Effector memory CD8-positive, alpha-beta T cell (primary cell): ENCODE data around the gene PTPN7.
"Not testable (repeated sequence)": the region's sequence is repeated elsewhere in the genome, so short reads cannot be mapped to it uniquely, and the experiment has no call there.

Experiments used
- ATAC-seq: fragments of 150-1000 bp; cut with Tn5 transposase; replicated peaks from 2 replicates; pipeline ENCODE4 v1.10.0; 2021; ENCODE audit warnings: mild to moderate bottlenecking, moderate library complexity
- DNase-seq, 3 experiments: peaks; one replicate each; pipeline ENCODE4 v3.0.0; 2021
- H3K27ac Mint-ChIP-seq, 2 donors: one replicate each; pipeline ENCODE4 v1.8.0; 2022; ENCODE audit warnings: mild to moderate bottlenecking in 2 of 2, mixed read lengths in 2 of 2, moderate library complexity in 2 of 2
- H3K27me3 Mint-ChIP-seq, 2 donors: one replicate each; pipeline ENCODE4 v1.8.0; 2022; ENCODE audit warnings: mixed read lengths in 2 of 2
- H3K36me3 Mint-ChIP-seq: one replicate; pipeline ENCODE4 v1.8.0; 2022; ENCODE audit warnings: mild to moderate bottlenecking, moderate library complexity, mixed read lengths; ENCODE audit not compliant: insufficient read depth
- H3K4me1 Mint-ChIP-seq, 2 donors: one replicate each; pipeline ENCODE4 v1.8.0; 2022; ENCODE audit warnings: low read depth in 2 of 2, mixed read lengths in 2 of 2
- H3K4me3 Mint-ChIP-seq, 2 donors: one replicate each; pipeline ENCODE4 v1.8.0; 2022; ENCODE audit warnings: mild to moderate bottlenecking in 2 of 2, mixed read lengths in 2 of 2, moderate library complexity in 2 of 2
- H3K9me3 Mint-ChIP-seq, 2 donors: one replicate each; pipeline ENCODE4 v1.8.0; 2022; ENCODE audit warnings: mixed read lengths in 2 of 2

The PTPN7 gene

GRCh38 chr1:202184750-202185460 is 24.5 kb upstream of the PTPN7 start:
- peaks cover 12 to 13% of the 10 kb centered on the region in 2 donors for H3K4me1 Mint-ChIP-seq
- peak; percentile 62 for ATAC-seq

GRCh38 chr1:202182040-202182877 is 21.9 kb upstream of the PTPN7 start:
- DNase-seq (no peak), ATAC-seq (no peak)
- Mint-ChIP-seq H3K36me3 (no peaks in the 10 kb centered on the region), H3K27me3 (peaks cover 0 to 24% of the 10 kb centered on the region in 2 donors), H3K4me1 (peaks cover 10 to 12% of the 10 kb centered on the region in 2 donors), H3K4me3 (no peak overlapping the region), H3K9me3 (no peaks in the 10 kb centered on the region), H3K27ac (peak overlapping the region; percentile 9 to 21)

More at GRCh38 chr1:202184750-202185460, 24.5 kb upstream of the PTPN7 start:
- DNase-seq: peak; percentile 58 to 66 (median 60)
- no peak overlapping the region for H3K27ac Mint-ChIP-seq
- peaks cover 0 to 33% of the 10 kb centered on the region in 2 donors for H3K27me3 Mint-ChIP-seq
- peaks cover 4% of the 10 kb centered on the region for H3K36me3 Mint-ChIP-seq
- H3K9me3 Mint-ChIP-seq: no peaks in the 10 kb centered on the region
- H3K4me3 Mint-ChIP-seq: peak overlapping the region in 1 of 2 donors; percentile 34

GRCh38 chr1:202181586-202181985 is 21.2 kb upstream of the PTPN7 start:
- Mint-ChIP-seq H3K27ac (peak overlapping the region; percentile 9 to 21), H3K27me3 (peaks cover 0 to 17% of the 10 kb centered on the region in 2 donors), H3K36me3 (no peaks in the 10 kb centered on the region), H3K4me1 (peaks cover 10 to 12% of the 10 kb centered on the region in 2 donors), H3K4me3 (no peak overlapping the region), H3K9me3 (no peaks in the 10 kb centered on the region)
- DNase-seq: no peak
- ATAC-seq: no peak

GRCh38 chr1:202180751-202181139 is 20.3 kb upstream of the PTPN7 start:
- not testable (repeated sequence) for ATAC-seq, H3K36me3 Mint-ChIP-seq, H3K4me3 Mint-ChIP-seq, DNase-seq, H3K9me3 Mint-ChIP-seq, H3K27ac Mint-ChIP-seq
- H3K27me3 Mint-ChIP-seq: peaks cover 0 to 14% of the 10 kb centered on the region in 2 donors
- peaks cover 10 to 12% of the 10 kb centered on the region in 2 donors for H3K4me1 Mint-ChIP-seq

DNA sequence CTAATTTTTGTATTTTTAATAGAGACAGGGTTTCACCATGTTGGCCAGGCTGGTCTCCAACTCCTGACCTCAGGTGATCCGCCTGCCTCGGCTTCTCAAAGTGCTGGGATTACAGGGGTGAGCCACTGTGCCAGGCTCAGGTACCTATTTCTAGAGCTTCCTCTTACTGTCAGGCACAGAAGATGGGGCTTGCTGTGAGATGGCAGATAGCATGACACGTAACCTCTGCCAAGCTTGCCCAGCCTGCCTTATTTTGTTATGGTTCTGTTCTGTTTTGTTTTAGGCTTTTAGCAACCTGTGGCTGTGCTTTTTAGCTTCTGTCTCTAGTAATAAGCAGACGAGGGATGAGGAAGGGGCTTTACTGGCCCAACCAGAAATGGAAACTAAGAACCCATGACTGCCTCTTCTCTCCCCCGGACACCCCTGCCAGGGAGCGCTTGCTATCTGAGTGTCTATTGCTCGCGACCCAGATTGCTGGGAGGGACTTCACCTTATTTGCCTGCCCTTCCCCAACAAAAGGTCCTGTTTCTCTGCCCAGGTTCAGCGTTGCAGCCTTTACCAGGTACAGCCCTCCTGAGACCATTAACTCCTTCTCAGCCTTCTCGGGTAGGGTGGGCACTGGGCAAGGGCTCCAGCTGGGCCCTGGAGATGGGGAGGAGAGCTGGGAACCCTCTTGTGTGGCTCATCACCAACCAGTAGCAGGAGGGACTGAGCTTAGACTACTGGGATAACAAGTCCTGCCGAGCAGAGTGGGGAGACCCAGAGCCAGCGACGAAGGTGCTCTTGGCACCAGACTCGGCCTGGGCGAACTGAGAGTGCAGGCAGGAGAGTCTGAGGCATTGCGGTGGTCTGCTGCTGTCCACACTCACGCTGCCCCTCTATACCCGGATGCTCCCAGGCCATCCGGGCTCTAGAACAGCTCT is 19.7 kb upstream of the PTPN7 start:
- Mint-ChIP-seq H3K4me1 (peaks cover 10 to 12% of the 10 kb centered on the region in 2 donors), H3K4me3 (no peak overlapping the region), H3K27ac (no peak overlapping the region), H3K36me3 (no peaks in the 10 kb centered on the region), H3K27me3 (peaks cover 0 to 7% of the 10 kb centered on the region in 2 donors), H3K9me3 (no peaks in the 10 kb centered on the region)
- DNase-seq: no peak
- ATAC-seq: no peak

DNA sequence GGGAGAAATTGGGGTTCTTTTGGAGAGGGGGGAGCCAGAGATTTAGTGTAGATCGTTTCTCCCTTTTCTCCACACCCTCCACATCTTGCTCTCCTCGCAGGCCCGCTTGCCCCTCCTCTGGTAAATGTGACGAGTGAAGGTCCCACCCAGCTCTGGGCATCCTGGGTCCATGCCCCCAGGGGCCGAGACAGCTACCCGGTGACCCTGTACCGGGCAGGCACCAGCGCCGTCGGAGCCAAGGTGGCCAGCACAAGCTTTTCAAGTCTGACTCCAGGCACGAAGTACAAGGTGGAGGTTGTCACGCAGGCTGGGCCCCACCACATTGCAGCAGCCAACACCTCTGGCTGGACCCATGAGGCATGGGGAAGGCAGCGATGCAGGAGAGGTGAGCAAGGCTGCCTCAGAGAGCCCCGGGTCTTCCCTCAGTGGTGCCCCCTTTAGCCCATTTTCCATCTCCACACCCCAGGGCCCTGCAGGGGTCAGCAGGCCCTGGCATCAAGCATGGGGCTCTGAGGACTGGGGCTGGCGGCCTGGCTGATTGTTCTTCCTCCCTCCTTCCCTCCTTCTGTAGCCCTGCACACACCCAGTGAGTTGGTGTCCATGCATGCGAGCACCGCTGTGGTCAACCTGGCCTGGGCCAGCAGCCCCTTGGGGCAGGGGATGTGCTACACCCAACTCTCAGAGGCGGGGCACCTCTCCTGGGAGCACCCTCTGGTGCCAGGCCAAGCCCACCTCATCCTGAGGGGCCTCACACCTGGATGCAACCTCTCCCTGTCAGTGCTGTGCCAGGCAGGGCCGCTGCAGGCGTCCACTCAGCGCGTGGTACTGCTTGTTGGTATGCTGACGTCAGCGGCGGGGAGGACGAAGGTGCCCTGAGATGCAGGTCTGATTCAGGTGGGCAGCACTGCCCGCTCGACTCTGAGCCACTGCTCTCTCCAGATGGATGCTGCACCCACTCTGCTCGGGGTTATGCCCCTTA is 16.8 kb upstream of the PTPN7 start:
- ATAC-seq: no peak
- H3K9me3 Mint-ChIP-seq: no peaks in the 10 kb centered on the region
- H3K27ac Mint-ChIP-seq: no peak overlapping the region
- H3K4me3 Mint-ChIP-seq: no peak overlapping the region
- no peak for DNase-seq
- H3K4me1 Mint-ChIP-seq: peaks cover 0 to 5% of the 10 kb centered on the region in 2 donors
- H3K27me3 Mint-ChIP-seq: no peaks in the 10 kb centered on the region
- H3K36me3 Mint-ChIP-seq: no peaks in the 10 kb centered on the region

DNA sequence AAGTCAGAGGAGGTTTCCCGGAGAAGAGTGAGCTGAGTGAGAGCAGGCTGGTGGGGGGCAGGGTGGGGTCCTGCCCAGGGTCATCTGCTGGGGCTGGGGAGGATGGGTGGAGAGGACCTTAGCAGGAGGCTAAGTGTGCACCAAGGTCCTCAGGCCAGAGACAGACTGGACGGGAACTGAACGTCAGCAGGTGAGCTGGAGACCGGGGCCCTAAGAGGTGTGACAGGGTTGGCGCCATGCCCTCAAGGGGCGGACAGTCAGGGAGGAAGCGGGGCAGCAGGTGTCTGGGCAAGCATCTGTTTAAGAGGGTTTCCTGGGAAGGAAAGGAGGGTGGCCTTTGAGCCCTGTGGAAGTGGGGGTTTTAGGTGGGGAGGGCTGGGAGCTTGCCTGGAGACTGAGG is 13.6 kb upstream of the PTPN7 start:
- H3K36me3 Mint-ChIP-seq: no peaks in the 10 kb centered on the region
- DNase-seq (no peak), ATAC-seq (no peak)
- H3K4me1 Mint-ChIP-seq: peaks cover 0 to 5% of the 10 kb centered on the region in 2 donors
- H3K4me3 Mint-ChIP-seq: no peak overlapping the region
- no peaks in the 10 kb centered on the region for H3K27me3 Mint-ChIP-seq
- no peaks in the 10 kb centered on the region for H3K9me3 Mint-ChIP-seq
- H3K27ac Mint-ChIP-seq: peak overlapping the region in 1 of 2 donors; percentile 50

- Mint-ChIP-seq H3K4me1 (peaks cover 0 to 5% of the 10 kb centered on the region in 2 donors), H3K27me3 (no peaks in the 10 kb centered on the region), H3K9me3 (no peaks in the 10 kb centered on the region), H3K27ac (no peak overlapping the region), H3K36me3 (no peaks in the 10 kb centered on the region), H3K4me3 (no peak overlapping the region)
- DNase-seq: no peak
- peak; percentile 51 for ATAC-seq
These were observed 11.6 kb upstream of the PTPN7 start for GRCh38 chr1:202172015-202172355.

- no peak overlapping the region for H3K27ac Mint-ChIP-seq
These were observed 11.1 kb upstream of the PTPN7 start for GRCh38 chr1:202171292-202172014.

GRCh38 chr1:202170726-202171125 is 10.3 kb upstream of the PTPN7 start:
- Mint-ChIP-seq H3K9me3 (no peaks in the 10 kb centered on the region), H3K27me3 (no peaks in the 10 kb centered on the region), H3K36me3 (no peaks in the 10 kb centered on the region), H3K27ac (peak overlapping the region; percentile 28 to 49), H3K4me3 (no peak overlapping the region), H3K4me1 (peaks cover 1 to 10% of the 10 kb centered on the region in 2 donors)
- peak; percentile 58 for ATAC-seq
- DNase-seq: no peak

More at GRCh38 chr1:202171292-202172014, 11.1 kb upstream of the PTPN7 start:
- no peaks in the 10 kb centered on the region for H3K36me3 Mint-ChIP-seq
- no peaks in the 10 kb centered on the region for H3K27me3 Mint-ChIP-seq
- DNase-seq (no peak), ATAC-seq (no peak)
- H3K4me1 Mint-ChIP-seq: peaks cover 1 to 9% of the 10 kb centered on the region in 2 donors
- H3K9me3 Mint-ChIP-seq: no peaks in the 10 kb centered on the region
- no peak overlapping the region for H3K4me3 Mint-ChIP-seq

DNA sequence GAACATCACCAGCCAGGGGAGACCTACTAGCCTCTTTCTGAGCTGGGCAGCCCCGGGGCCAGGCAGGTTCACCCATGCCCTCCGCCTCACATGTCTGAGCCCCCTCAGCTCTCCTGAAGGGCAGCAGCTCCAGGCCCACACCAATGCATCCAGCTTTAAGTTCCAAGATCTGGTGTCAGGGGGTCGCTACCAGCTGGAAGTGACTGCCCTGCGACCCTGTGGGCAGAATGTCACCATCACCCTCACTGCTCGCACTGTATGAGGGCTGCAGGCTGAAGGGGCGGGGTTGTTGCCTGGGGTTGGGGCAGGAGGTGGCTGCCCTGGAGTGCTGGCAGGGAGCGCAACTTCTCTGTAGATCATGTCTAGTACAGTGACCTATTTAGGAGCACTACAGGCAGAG is 8.5 kb upstream of the PTPN7 start:
- Mint-ChIP-seq H3K4me3 (no peak overlapping the region), H3K9me3 (no peaks in the 10 kb centered on the region), H3K27me3 (no peaks in the 10 kb centered on the region), H3K36me3 (peaks cover 9% of the 10 kb centered on the region), H3K27ac (no peak overlapping the region), H3K4me1 (peaks cover 16 to 21% of the 10 kb centered on the region in 2 donors)
- no peak for DNase-seq
- ATAC-seq: no peak
